DMS53 (cell line): ENCODE data around the gene WBP2NL.
"Not testable (repeated sequence)": the region's sequence is repeated elsewhere in the genome, so short reads cannot be mapped to it uniquely, and the experiment has no call there.

Source experiments
- DNase-seq: peaks from one replicate; lab custom pipeline; 2025; lab: John Stamatoyannopoulos, UW

Gene WBP2NL

GRCh38 chr22:41998361-41999261, at the start of gene WBP2NL:
Gene WBP2NL (plus strand): TSS chr22:41998788. CDS start chr22:41998819, 31 bp downstream.
- DNase-seq: peak; percentile 93

- DNase-seq: not testable (repeated sequence)
Observed at GRCh38 chr22:41948928-41949296, 49.7 kb upstream of the WBP2NL start.

GRCh38 chr22:41949297-41949965, 49.2 kb upstream of the WBP2NL start:
- DNase-seq: no peak

- DNase-seq: no peak
Observed at GRCh38 chr22:41951898-41952474, 46.6 kb upstream of the WBP2NL start, which contains the start of gene SMIM45. Gene SMIM45 (plus strand): TSS chr22:41952150.

- no peak for DNase-seq
Observed at GRCh38 chr22:41952713-41953112, 45.9 kb upstream of the WBP2NL start.

- no peak for DNase-seq
Observed at GRCh38 chr22:41957941-41958556, 40.5 kb upstream of the WBP2NL start.

- no peak for DNase-seq
Observed at GRCh38 chr22:41963453-41964111, 35.0 kb upstream of the WBP2NL start.

- no peak for DNase-seq
Observed at GRCh38 chr22:41964112-41964491, 34.5 kb upstream of the WBP2NL start.

- no peak for DNase-seq
Observed at GRCh38 chr22:41966225-41966606, 32.4 kb upstream of the WBP2NL start.

- DNase-seq: peak; percentile 95
Observed at GRCh38 chr22:41966607-41967240, 31.9 kb upstream of the WBP2NL start.

- DNase-seq: peak; percentile 82
Observed at GRCh38 chr22:41968601-41969000, 30.0 kb upstream of the WBP2NL start.

- DNase-seq: no peak
Observed at GRCh38 chr22:41969110-41969646, 29.4 kb upstream of the WBP2NL start, which contains the start of gene SEPTIN3. Gene SEPTIN3 (plus strand): TSS chr22:41969443. CDS start chr22:41971493, 2,050 bp downstream.

- no peak for DNase-seq
Observed at GRCh38 chr22:41970601-41971000, 28.0 kb upstream of the WBP2NL start.

GRCh38 chr22:41971431-41971830, 27.2 kb upstream of the WBP2NL start:
- DNase-seq: no peak

- no peak for DNase-seq
Observed at GRCh38 chr22:41974691-41975290, 23.8 kb upstream of the WBP2NL start.

GRCh38 chr22:41975299-41976069, 23.1 kb upstream of the WBP2NL start:
- peak; percentile 12 for DNase-seq

- peak; percentile 68 for DNase-seq
Observed at GRCh38 chr22:41976070-41976901, 22.3 kb upstream of the WBP2NL start.

- peak; percentile 59 for DNase-seq
Observed at GRCh38 chr22:41976961-41977566, 21.5 kb upstream of the WBP2NL start.
